Right forelimb (tissue), 1 donor: ENCODE results near the gene OPHN1.

Source experiments
- DNase-seq: peaks from one replicate; pipeline ENCODE4 v3.0.0-alpha.2; 2018

OPHN1 gene

GRCh38 chrX:68049466-68049865, 383.8 kb downstream of the OPHN1 start:
- no peak for DNase-seq

- no peak for DNase-seq
Measured at GRCh38 chrX:68048774-68049173, 384.5 kb downstream of the OPHN1 start.

- no peak for DNase-seq
Measured at GRCh38 chrX:68045008-68045577, 388.2 kb downstream of the OPHN1 start.

GRCh38 chrX:68043713-68044438, 389.4 kb downstream of the OPHN1 start:
- no peak for DNase-seq

- DNase-seq: no peak
Measured at GRCh38 chrX:68041110-68041509, 392.2 kb downstream of the OPHN1 start.

- DNase-seq: no peak
Measured at GRCh38 chrX:68018248-68019203, 414.8 kb downstream of the OPHN1 start.

GRCh38 chrX:67998540-67998939, 434.8 kb downstream of the OPHN1 start:
- no peak for DNase-seq
